Stimulated activated effector memory CD8-positive, alpha-beta T cell treated with anti-CD3 and anti-CD28 coated beads, Interleukin-12 subunit alpha, Interleukin-12 subunit beta, amount 100 ng/mL, for 72 hours (primary cell): ENCODE measurements around the gene ZDHHC4.
A peak's percentile ranks its signal among the peaks of the same experiment; 100 is the strongest.

ENCODE experiments used
- ATAC-seq: fragments of 150-1000 bp; cut with Tn5 transposase; 2 replicates; pipeline ENCODE4 v1.10.0; 2021
- DNase-seq, 2 donors: peaks; one replicate each; pipeline ENCODE4 v3.0.0; 2021 to 2022; ENCODE audit warnings: low spot score in 2 of 2
- H3K27ac Mint-ChIP-seq: one replicate; pipeline ENCODE4 v1.8.0; 2022; ENCODE audit warnings: mild to moderate bottlenecking, mixed read lengths
- H3K36me3 Mint-ChIP-seq: one replicate; pipeline ENCODE4 v1.8.0; 2022; ENCODE audit warnings: mild to moderate bottlenecking, mixed read lengths
- H3K4me1 Mint-ChIP-seq: one replicate; pipeline ENCODE4 v1.8.0; 2022; ENCODE audit warnings: mixed read lengths
- H3K4me3 Mint-ChIP-seq: one replicate; pipeline ENCODE4 v1.8.0; 2022; ENCODE audit warnings: mild to moderate bottlenecking, mixed read lengths
- H3K9me3 Mint-ChIP-seq: one replicate; pipeline ENCODE4 v1.8.0; 2022; ENCODE audit warnings: mixed read lengths

The ZDHHC4 gene

DNA sequence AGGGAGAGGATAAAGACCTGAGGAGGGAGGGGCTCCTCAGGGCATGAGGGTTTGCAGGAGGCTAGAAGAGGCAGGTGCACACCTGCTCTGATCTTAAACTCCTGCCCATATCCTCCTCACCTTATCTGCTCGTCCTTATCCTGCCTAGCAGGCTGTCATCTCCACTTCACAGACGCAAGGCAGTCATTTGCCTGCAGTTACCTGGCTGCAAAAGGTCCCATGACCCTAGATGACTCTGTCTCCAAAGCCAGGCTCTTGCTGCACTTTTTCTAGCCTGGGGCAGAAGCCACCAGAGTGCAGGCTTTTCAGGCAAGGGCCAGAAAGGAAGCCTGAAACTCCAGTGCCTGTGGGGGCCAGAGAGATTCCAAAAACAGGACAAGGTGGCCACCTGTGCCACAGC, 36.5 kb downstream of the ZDHHC4 start:
- Mint-ChIP-seq H3K4me1 (peaks cover 18% of the 10 kb centered on the region), H3K4me3 (no peak overlapping the region), H3K9me3 (no peaks in the 10 kb centered on the region), H3K36me3 (peaks cover 11% of the 10 kb centered on the region), H3K27ac (no peak overlapping the region)
- no peak for ATAC-seq
- DNase-seq: no peak

DNA sequence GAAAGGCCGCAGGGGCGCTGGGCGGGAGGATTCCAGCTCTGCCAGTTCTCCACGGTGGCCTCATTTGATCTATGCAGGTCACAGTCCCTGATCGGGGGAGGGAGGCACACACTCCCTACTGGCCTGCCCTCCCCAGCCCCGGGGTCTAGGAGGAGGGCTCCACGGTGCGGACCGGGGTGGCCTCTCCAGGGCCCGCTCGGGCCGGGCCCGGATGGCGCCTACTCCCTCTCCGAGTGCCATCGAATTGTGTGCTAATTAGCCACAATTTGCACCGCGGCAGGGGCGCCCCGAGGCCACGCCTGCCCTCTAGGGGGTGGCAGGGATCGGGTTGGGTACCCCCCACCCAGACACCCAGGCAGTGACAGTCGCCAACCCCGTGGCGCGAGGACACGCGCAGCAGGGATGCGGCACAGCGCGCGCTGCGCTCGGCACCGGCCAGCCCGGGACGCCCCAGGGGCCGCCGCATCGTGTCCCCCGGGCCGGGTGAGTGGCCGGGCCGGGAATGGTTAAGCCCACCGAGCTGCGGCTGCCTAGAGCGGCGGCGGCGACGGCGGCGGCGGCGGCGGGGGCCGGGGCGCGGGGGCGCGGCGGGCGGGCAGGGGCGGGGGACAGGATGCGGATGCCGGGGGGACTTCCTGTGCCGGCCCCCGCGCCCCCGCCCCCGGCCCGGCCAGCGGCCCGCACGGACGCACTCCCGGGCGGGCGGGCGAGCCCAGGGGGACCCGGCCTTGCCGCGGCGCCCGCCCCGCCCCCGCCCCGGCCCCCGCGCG, 37.9 kb downstream of the ZDHHC4 start, which contains the start of gene ZNF853:
ZNF853 (plus strand) TSS at position 658 of the 770 bp plus-strand sequence. CDS start 565 bp downstream, outside the sequence.
- peak; percentile 52 for ATAC-seq

DNA sequence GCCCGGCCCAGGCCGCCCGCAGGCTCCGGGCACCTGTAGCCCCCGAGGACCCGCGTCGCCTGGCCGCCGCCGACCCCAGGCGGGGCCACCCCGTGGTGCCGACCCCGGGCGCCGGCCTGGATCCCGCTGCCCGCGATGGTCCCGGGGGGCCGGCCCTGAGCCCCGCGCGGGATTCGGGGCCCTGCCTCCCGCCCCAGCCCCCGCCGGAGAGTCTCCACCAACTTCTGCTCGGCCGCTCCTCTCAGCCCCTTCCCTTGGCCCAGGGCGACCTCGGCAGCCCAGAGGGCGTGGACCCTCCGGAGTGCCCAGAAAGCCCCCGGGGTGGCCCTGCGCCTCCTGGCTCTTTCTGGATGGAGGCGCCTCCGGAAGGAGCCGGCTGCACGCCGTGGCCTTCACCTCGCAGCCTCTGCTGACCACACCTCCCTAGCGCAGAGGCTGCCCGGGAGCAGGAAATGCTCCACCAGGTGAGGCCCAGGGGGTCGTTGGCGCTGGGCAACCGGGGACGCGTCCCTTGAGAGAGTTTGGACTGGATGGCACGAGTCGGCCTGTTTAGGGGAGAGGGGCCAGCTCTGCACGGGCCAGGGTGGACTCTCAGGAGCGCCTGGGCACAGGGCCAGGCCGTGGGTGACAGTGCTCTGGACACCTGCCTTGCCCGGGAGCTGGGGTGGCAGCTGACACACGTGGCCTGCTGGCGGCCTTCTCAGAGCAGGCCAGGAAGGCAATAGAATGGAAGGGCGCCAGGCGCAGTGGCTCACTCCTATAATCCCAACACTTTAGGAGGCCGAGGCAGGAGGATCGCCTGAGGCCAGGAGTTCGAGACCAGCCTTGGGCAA, 38.7 kb downstream of the ZDHHC4 start:
- Mint-ChIP-seq H3K9me3 (no peaks in the 10 kb centered on the region), H3K36me3 (peaks cover 5% of the 10 kb centered on the region), H3K4me1 (peaks cover 34% of the 10 kb centered on the region), H3K27ac (peak overlapping the region; percentile 72), H3K4me3 (peak overlapping the region; percentile 62)
- peak; percentile 48 for ATAC-seq
- DNase-seq: peak in 1 of 2 donors; percentile 12

More for the DNA sequence above, 37.9 kb downstream of the ZDHHC4 start, which contains the start of gene ZNF853:
- Mint-ChIP-seq H3K27ac (peak within 1 kb of the TSS; percentile 74), H3K36me3 (peaks cover 5% of the 10 kb centered on the region), H3K4me1 (peaks cover 27% of the 10 kb centered on the region), H3K4me3 (peak within 1 kb of the TSS; percentile 71), H3K9me3 (no peaks in the 10 kb centered on the region)
- DNase-seq: no peak

DNA sequence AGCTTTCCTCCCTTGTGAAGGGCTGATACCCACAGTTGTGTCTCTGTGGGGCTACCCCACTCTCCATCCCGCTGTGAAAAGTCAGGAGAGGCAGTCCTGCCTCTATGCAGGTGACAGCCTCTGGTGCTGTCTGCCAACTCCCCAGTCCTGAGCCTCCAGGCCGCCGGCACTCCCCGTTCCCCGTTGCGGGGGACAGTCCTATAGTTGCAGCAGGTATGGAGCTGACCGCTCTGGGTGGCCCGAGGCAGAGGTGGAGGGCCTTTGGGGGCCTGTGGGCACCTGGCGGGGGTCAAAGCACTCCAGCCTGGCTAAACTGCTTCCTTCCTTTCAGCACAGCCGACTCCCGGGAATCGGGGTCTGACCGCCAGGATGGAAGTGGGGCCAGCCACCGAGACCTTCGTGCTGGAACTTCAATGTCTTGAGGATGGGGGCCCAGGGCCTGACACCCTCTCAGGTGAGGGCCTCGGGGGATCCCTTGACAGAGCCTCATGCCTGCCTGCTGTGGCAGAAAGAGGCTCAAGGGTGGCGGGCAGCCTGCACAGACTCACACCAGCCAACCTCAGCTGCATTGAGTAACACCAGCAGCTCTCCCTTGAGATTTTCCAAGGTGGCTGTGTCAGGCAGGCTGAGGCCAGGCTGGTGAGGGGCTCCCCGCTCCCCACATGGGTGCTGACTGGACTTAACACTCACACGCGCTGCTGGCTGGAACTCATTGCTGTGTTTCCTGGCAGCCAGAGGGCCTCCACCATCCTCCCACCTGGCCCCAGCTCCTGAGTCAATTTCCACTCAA, 39.8 kb downstream of the ZDHHC4 start:
- Mint-ChIP-seq H3K4me1 (peaks cover 44% of the 10 kb centered on the region), H3K36me3 (peaks cover 5% of the 10 kb centered on the region), H3K27ac (peak overlapping the region; percentile 67), H3K9me3 (no peaks in the 10 kb centered on the region), H3K4me3 (peak overlapping the region; percentile 62)
- ATAC-seq: no peak
- DNase-seq: no peak

DNA sequence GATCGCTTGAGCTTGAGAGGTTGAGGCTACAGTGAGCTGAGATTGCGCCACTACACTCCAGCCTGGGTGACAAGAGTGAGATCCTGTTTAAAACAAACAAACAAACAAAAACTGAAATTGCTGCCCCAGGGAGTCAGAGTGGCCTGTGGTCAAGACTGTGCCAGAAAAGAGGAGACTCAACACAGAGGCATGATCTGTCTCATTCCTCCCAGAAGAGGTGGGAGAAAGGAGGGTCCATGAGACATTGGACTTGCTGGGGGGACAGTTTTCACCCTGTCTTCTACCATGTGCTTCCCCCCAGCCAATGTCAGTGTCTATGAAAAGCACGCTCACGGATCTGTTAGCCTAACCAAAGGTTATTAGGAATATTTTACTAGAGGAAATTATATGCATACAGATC, 41.4 kb downstream of the ZDHHC4 start:
- Mint-ChIP-seq H3K9me3 (no peaks in the 10 kb centered on the region), H3K27ac (no peak overlapping the region), H3K4me3 (no peak overlapping the region), H3K4me1 (peaks cover 46% of the 10 kb centered on the region), H3K36me3 (no peaks in the 10 kb centered on the region)
- DNase-seq: no peak
- ATAC-seq: no peak

DNA sequence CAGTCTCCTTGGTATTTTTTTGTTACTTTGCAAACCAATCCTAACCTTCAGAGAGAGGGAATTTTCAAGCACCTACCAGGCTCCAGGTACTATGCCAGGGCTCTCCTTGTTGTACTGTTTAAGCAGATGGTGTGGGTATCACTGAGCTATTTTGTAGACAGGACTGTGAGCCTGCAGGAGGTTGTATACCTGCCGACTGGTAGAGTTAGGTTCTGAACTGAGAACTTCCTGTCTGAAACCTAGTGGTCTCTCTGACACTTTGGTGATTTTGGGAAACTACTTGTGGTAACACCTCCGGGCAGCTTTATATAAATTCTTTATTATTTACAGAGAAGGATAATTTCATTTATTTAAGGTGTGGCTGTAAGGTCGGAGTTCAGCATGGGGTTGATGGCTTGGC, 42.7 kb downstream of the ZDHHC4 start:
- DNase-seq: no peak
- Mint-ChIP-seq H3K4me3 (peak overlapping the region; percentile 47), H3K9me3 (no peaks in the 10 kb centered on the region)

DNA sequence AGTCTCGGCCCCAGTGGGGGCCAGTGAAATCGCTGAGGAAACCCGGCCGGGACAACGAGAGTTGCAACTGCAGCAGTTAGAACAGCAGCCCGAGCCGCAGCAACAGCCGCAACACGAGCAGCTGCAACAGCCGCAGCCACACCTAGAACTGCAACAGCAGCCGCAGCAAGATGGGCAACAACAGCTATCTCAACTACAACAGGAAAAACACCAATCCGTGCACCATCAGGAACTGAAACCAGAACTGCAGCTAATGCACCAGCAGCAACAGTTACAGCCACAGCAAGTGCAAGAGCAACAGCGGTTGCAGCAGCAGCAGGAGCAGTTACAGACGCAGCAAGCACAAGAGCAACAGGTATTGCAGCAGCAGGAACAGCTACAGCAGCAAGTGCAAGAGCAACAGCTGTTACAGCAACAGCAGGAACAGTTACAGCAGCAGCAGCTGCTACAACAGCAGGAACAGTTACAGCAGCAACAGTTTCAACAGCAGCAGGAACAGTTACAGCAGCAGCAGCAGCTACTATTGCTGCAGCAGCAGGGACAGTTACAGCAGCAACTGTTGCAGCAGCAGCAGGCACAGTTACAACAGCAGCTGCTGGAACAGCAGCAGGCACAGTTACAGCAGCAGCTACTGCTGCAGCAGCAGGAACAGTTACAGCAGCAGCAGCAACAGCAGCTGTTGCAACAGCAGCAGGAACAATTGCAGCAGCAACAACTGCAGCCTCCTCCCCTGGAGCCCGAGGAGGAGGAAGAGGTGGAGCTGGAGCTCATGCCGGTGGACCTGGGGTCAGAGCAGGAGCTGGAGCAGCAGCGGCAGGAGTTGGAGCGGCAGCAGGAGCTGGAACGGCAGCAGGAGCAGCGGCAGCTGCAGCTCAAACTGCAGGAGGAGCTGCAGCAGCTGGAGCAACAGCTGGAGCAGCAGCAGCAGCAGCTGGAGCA, 44.2 kb downstream of the ZDHHC4 start:
- Mint-ChIP-seq H3K4me3 (peak overlapping the region; percentile 47), H3K36me3 (no peaks in the 10 kb centered on the region), H3K9me3 (no peaks in the 10 kb centered on the region), H3K4me1 (peaks cover 45% of the 10 kb centered on the region), H3K27ac (no peak overlapping the region)
- no peak for DNase-seq
- no peak for ATAC-seq

More for the DNA sequence above, 42.7 kb downstream of the ZDHHC4 start:
- no peak overlapping the region for H3K27ac Mint-ChIP-seq
- H3K4me1 Mint-ChIP-seq: peaks cover 50% of the 10 kb centered on the region
- no peaks in the 10 kb centered on the region for H3K36me3 Mint-ChIP-seq
- ATAC-seq: peak; percentile 41

DNA sequence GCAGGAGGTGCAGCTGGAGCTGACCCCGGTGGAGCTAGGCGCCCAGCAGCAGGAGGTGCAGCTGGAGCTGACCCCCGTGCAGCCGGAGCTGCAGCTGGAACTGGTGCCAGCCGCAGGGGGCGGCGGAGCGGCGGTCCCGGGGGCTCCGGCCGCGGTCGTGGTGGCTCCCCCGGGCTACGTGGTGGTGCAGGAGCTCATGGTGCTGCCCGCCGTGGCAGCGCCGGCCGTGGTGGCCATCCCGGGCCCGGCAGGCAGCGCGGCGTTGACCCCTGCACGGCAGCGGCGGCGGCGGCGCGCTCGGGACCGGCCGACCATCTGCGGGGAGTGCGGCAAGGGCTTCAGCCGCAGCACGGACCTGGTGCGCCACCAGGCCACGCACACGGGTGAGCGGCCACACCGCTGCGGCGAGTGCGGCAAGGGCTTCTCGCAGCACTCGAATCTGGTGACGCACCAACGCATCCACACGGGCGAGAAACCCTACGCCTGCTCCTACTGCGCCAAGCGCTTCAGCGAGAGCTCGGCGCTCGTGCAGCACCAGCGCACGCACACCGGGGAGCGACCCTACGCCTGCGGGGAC, 45.0 kb downstream of the ZDHHC4 start:
- Mint-ChIP-seq H3K4me3 (no peak overlapping the region), H3K9me3 (no peaks in the 10 kb centered on the region), H3K27ac (no peak overlapping the region), H3K4me1 (peaks cover 45% of the 10 kb centered on the region), H3K36me3 (no peaks in the 10 kb centered on the region)
- DNase-seq: no peak
- ATAC-seq: no peak

DNA sequence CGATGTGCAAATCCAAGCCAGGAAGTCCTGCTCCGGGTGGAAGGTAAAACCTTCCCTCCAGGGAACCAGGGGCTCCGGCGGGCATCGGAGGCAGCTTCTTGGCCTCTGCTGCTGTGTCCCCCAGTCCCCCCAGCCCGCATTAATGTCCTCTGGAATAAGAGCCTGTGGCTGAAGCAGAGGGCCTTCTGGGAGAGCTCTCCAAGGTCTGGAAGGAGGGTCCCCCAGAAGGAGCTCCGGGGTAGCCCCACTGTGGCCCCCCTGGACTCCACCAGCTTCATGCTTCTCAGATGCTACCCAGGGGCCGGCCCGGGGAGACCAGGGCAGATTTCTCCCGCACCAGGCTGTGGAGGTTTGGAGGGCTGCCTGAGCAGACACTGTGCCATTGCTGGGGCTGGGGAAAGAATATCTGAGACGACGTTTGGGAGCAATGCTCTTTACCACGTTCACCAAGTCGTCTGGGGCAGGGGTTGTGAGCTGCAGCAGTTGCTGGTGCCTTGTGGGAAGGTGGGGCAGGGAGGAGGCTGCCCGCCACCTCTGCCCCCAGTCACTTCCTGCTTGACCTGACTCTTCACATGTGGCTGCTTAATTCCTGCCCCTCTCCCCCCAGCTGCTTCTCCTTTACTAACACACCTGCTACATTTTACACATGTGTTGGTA, 46.5 kb downstream of the ZDHHC4 start:
- Mint-ChIP-seq H3K36me3 (no peaks in the 10 kb centered on the region), H3K4me1 (peaks cover 38% of the 10 kb centered on the region), H3K4me3 (peak overlapping the region; percentile 42), H3K27ac (peak overlapping the region; percentile 92), H3K9me3 (no peaks in the 10 kb centered on the region)
- ATAC-seq: peak; percentile 78
- no peak for DNase-seq

DNA sequence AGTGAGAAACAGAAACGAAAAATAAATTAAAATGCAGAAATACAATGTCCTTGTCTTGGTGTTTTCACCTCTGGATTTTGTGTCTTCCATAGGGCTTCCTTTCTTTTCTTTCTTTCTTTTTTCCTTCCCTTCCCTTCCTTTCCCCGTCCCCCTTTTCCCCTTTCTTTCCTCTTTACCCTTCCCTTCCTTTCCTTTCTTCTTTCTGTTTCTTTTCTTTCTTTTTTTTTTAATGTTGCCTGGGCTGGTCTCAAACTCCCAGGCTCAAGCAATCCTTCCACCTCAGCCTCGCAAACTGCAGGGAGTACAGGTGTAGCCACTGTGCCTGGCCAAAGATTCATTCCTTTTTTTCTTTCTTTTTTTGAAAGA, 47.0 kb downstream of the ZDHHC4 start:
- H3K4me3 Mint-ChIP-seq: peak overlapping the region; percentile 42
- H3K27ac Mint-ChIP-seq: peak overlapping the region; percentile 92
- DNase-seq (no peak), ATAC-seq (no peak)
- H3K4me1 Mint-ChIP-seq: peaks cover 38% of the 10 kb centered on the region
- H3K9me3 Mint-ChIP-seq: no peaks in the 10 kb centered on the region
- H3K36me3 Mint-ChIP-seq: no peaks in the 10 kb centered on the region

DNA sequence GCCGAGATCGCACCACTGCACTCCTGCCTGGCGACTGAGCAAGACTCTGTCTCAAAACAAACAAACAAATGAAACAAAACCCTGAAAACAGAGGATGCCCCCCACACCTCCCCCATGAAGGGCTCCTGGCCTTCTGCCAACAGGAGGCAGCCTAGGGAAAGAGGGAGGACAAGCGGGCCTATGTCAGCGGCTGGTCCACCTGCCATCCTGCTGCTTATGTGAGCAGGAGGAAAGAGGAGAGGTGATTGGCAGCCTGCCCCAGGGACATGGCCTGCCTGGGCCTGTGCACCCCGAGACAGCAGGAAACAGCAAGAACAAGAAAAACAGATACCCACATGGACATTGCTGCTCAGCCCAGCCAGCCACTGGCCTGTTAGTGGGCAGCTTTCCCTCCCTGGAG, 50.8 kb downstream of the ZDHHC4 start:
- ATAC-seq (no peak), DNase-seq (no peak)
- no peaks in the 10 kb centered on the region for H3K9me3 Mint-ChIP-seq
- no peak overlapping the region for H3K27ac Mint-ChIP-seq
- H3K4me1 Mint-ChIP-seq: peaks cover 13% of the 10 kb centered on the region
- no peaks in the 10 kb centered on the region for H3K36me3 Mint-ChIP-seq
- H3K4me3 Mint-ChIP-seq: no peak overlapping the region

DNA sequence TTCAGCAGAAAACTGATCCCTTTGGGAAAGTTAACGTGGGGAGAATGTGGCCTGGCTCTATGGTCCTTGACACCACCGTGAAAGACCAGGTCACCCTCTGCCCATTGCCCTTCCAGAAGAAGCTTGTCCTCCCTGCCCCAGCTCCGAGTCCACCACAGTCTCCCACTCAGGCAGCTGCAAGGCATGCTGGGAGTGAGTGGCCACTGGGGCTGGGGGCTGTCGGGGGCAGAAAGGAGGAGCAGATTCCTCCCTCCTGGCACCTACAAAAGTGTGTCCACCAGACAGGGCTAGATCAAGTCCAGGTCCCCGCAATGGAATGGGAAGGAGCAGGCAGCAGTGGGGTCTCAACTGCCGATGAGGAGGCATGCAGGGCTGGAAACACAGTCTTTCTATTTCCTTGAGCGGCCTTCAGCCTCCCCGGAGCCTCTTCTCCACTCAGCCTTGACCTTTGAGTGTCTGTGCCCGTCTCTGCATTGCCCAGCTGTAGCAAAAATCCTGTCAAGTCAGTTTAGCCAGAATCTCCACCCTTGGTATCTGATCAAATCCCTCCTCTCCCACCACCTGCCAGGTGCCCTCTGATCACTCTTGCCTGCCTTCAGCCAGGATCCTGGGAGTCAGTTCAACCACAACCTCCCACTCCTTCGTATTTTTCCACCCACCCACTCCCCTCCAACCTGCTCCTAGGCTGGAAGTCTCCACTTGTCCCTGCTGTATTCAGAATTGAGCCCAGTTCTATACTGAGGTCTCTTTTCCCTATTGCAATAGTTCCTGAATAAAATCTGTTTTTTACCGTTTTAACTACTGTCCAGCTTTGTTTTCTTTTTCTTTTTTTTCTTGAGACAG, 53.0 kb downstream of the ZDHHC4 start:
- H3K36me3 Mint-ChIP-seq: no peaks in the 10 kb centered on the region
- ATAC-seq: no peak
- DNase-seq: no peak
- no peak overlapping the region for H3K4me3 Mint-ChIP-seq
- H3K4me1 Mint-ChIP-seq: no peaks in the 10 kb centered on the region
- H3K9me3 Mint-ChIP-seq: no peaks in the 10 kb centered on the region
- no peak overlapping the region for H3K27ac Mint-ChIP-seq

DNA sequence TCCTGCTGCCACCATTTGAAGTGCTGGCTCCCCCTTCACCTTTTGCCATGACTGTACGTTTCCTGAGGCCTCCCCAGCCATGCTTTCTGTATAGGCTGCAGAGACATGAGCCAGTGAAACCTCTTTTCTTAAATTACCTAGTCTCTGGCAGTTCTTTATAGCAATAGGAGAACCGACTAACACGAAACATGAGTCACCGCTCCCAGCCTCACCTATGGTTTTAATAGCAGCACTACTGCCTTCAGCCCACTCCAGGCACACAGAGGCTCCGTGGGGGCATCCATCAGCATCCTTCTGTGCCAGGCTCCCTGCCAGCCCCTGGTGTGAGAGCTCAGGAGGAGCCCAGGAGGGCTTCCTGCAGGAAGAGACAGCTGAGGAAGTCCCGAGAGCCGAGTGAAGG, 54.4 kb downstream of the ZDHHC4 start:
- H3K4me3 Mint-ChIP-seq: no peak overlapping the region
- no peaks in the 10 kb centered on the region for H3K9me3 Mint-ChIP-seq
- DNase-seq: no peak
- no peaks in the 10 kb centered on the region for H3K36me3 Mint-ChIP-seq
- ATAC-seq: peak; percentile 8
- H3K4me1 Mint-ChIP-seq: peaks cover 5% of the 10 kb centered on the region
- H3K27ac Mint-ChIP-seq: no peak overlapping the region
